HG02642 (cell line): Measurements from ENCODE around the gene EIF5AL1.
A peak's percentile ranks its signal among the peaks of the same experiment; 100 is the strongest.
"Not testable (repeated sequence)": the region's sequence is repeated elsewhere in the genome, so short reads cannot be mapped to it uniquely, and the experiment has no call there.

Experiments
- ATAC-seq: cut with Tn5 transposase; IDR thresholded peaks from one replicate; pipeline ENCODE4 v1.9.1; 2021; ENCODE audit warnings: mild to moderate bottlenecking; ENCODE audit not compliant: unreplicated experiment, poor library complexity

The EIF5AL1 gene

GRCh38 chr10:79507440-79508167 is 4.7 kb upstream of the EIF5AL1 start:
- ATAC-seq: no peak

GRCh38 chr10:79508245-79508644 is 4.1 kb upstream of the EIF5AL1 start:
- not testable (repeated sequence) for ATAC-seq

- ATAC-seq: peak; percentile 46
Observed at GRCh38 chr10:79509306-79509933, 2.9 kb upstream of the EIF5AL1 start.

GRCh38 chr10:79509934-79510508 is 2.3 kb upstream of the EIF5AL1 start:
- not testable (repeated sequence) for ATAC-seq

- not testable (repeated sequence) for ATAC-seq
Observed at GRCh38 chr10:79516532-79517205, 4.3 kb downstream of the EIF5AL1 start.

GRCh38 chr10:79517567-79517966 is 5.2 kb downstream of the EIF5AL1 start:
- ATAC-seq: not testable (repeated sequence)

- not testable (repeated sequence) for ATAC-seq
Observed at GRCh38 chr10:79521751-79522150, 9.4 kb downstream of the EIF5AL1 start.

- not testable (repeated sequence) for ATAC-seq
Observed at GRCh38 chr10:79522464-79522863, 10.1 kb downstream of the EIF5AL1 start.

GRCh38 chr10:79523157-79523853 is 11.0 kb downstream of the EIF5AL1 start:
- ATAC-seq: not testable (repeated sequence)

- ATAC-seq: peak; percentile 79
Observed at GRCh38 chr10:79525049-79525710, 12.8 kb downstream of the EIF5AL1 start.

- not testable (repeated sequence) for ATAC-seq
Observed at GRCh38 chr10:79528261-79528660, 15.9 kb downstream of the EIF5AL1 start.

GRCh38 chr10:79533142-79533902 is 21.0 kb downstream of the EIF5AL1 start:
- ATAC-seq: not testable (repeated sequence)

- not testable (repeated sequence) for ATAC-seq
Observed at GRCh38 chr10:79533903-79534175, 21.5 kb downstream of the EIF5AL1 start.

- not testable (repeated sequence) for ATAC-seq
Observed at GRCh38 chr10:79538311-79538710, 26.0 kb downstream of the EIF5AL1 start.

- peak; percentile 85 for ATAC-seq
Observed at GRCh38 chr10:79540930-79541329, 28.6 kb downstream of the EIF5AL1 start.

GRCh38 chr10:79542626-79543025 is 30.3 kb downstream of the EIF5AL1 start:
- no peak for ATAC-seq

- ATAC-seq: not testable (repeated sequence)
Observed at GRCh38 chr10:79544408-79544807, 32.1 kb downstream of the EIF5AL1 start.

GRCh38 chr10:79544926-79545659 is 32.8 kb downstream of the EIF5AL1 start:
- ATAC-seq: not testable (repeated sequence)

- not testable (repeated sequence) for ATAC-seq
Observed at GRCh38 chr10:79547128-79547527, 34.8 kb downstream of the EIF5AL1 start.
